Activated CD4-positive, CD25-positive, alpha-beta regulatory T cell treated with anti-CD3 and anti-CD28 coated beads, Interleukin-2, amount 50 U/mL, for 72 hours (primary cell): ENCODE measurements around the gene DSTYK.

Experiments
- DNase-seq: peaks from one replicate; pipeline ENCODE4 v3.0.0; 2021

The DSTYK gene, protein sequence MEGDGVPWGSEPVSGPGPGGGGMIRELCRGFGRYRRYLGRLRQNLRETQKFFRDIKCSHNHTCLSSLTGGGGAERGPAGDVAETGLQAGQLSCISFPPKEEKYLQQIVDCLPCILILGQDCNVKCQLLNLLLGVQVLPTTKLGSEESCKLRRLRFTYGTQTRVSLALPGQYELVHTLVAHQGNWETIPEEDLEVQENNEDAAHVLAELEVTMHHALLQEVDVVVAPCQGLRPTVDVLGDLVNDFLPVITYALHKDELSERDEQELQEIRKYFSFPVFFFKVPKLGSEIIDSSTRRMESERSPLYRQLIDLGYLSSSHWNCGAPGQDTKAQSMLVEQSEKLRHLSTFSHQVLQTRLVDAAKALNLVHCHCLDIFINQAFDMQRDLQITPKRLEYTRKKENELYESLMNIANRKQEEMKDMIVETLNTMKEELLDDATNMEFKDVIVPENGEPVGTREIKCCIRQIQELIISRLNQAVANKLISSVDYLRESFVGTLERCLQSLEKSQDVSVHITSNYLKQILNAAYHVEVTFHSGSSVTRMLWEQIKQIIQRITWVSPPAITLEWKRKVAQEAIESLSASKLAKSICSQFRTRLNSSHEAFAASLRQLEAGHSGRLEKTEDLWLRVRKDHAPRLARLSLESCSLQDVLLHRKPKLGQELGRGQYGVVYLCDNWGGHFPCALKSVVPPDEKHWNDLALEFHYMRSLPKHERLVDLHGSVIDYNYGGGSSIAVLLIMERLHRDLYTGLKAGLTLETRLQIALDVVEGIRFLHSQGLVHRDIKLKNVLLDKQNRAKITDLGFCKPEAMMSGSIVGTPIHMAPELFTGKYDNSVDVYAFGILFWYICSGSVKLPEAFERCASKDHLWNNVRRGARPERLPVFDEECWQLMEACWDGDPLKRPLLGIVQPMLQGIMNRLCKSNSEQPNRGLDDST

DNA sequence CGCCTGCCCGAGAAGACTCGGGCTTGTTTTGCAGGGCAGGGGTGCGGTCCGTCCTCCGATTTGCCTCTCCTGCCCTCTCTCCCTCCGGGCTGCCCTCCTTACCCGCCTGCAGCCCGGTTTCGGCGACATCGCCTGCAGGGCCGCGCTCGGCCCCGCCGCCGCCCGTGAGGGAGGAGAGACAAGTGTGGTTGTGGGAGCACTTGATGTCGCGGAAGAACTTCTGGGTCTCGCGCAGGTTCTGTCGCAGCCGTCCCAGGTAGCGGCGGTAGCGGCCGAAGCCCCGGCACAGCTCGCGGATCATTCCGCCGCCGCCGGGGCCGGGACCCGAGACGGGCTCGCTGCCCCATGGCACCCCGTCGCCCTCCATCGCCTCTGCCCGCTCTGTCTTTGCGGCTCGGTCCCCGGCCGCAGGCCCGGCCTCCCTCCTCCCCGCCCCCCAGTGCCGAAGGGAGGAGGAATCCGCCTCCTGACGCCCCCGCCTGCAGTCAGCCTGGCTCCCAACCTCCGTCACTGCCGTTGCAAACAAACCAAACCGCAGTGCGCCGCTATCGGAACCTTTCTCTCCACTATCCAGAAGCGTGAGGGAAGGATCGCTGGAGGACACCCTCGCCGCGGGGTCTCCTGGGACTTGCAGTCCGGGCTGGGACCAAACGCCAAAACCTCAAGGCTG, at the start of gene DSTYK:
TSS of gene DSTYK (minus strand) at position 534 of the 670 bp plus-strand sequence. CDS start at position 367, 167 bp downstream.
- DNase-seq: peak; percentile 77

- no peak for DNase-seq
These were observed 48.5 kb upstream of the DSTYK start for GRCh38 chr1:205259998-205260397.

GRCh38 chr1:205259324-205259832, 47.9 kb upstream of the DSTYK start:
- DNase-seq: no peak

- DNase-seq: no peak
These were observed 47.2 kb upstream of the DSTYK start for GRCh38 chr1:205258719-205259118.

GRCh38 chr1:205258261-205258691, 46.8 kb upstream of the DSTYK start:
- no peak for DNase-seq

GRCh38 chr1:205257735-205258134, 46.2 kb upstream of the DSTYK start:
- no peak for DNase-seq

DNA sequence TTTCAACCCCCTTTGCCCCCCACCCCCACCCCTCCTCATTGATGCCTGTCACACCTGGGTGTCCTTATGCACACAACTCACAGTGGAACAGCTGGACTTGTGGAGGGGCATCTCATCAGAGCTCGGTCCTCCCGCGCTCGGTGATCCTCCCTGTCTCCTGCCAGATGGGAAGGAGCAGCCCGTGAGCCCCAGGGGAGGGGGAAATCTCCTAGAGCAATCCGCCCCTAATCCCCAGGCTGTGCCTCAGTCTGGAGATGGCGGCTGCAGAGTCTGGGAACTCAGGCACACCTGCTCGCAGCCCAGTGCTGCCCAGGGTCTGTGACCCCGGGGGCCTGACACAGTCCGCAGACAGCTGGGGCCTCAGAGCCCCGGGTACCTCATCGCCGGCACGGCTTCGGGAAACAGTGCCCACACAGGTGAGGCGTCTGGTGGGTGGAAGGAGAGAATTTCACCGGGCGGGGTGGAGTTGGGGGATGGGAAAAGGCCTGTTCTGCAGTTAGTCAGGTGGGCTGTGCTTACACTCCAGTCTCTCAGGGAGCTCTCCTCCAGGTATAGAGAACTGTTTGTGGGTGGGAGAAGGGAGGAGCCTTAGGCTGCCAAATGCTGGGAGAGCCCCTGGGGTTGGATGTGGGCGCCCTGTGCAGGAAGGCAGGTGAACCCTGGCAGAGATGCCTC, 45.6 kb upstream of the DSTYK start:
- no peak for DNase-seq

- peak; percentile 86 for DNase-seq
These were observed 44.7 kb upstream of the DSTYK start for GRCh38 chr1:205255941-205256780.

DNA sequence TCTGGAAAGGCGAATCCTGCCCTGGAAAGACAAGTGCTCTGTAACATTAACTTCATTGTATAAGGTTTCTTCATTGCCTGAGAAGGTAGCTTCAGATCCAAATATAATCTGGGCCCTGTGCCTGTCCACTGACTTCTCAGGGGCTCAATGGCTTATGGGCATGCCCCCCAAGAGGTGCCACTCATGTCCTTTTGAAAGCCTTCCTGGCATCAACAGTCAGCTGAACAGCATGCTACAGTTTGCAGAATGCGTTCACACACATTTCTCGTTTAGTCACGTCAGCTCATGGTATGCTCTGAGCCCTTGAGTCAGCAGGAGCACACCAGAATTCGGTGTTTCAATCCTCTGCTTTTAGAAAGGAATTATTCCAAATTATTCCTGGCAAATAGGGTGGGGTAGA, 40.1 kb upstream of the DSTYK start:
- DNase-seq: no peak

GRCh38 chr1:205250699-205251098, 39.2 kb upstream of the DSTYK start:
- DNase-seq: no peak

- DNase-seq: no peak
These were observed 38.1 kb upstream of the DSTYK start for GRCh38 chr1:205249651-205250050.

DNA sequence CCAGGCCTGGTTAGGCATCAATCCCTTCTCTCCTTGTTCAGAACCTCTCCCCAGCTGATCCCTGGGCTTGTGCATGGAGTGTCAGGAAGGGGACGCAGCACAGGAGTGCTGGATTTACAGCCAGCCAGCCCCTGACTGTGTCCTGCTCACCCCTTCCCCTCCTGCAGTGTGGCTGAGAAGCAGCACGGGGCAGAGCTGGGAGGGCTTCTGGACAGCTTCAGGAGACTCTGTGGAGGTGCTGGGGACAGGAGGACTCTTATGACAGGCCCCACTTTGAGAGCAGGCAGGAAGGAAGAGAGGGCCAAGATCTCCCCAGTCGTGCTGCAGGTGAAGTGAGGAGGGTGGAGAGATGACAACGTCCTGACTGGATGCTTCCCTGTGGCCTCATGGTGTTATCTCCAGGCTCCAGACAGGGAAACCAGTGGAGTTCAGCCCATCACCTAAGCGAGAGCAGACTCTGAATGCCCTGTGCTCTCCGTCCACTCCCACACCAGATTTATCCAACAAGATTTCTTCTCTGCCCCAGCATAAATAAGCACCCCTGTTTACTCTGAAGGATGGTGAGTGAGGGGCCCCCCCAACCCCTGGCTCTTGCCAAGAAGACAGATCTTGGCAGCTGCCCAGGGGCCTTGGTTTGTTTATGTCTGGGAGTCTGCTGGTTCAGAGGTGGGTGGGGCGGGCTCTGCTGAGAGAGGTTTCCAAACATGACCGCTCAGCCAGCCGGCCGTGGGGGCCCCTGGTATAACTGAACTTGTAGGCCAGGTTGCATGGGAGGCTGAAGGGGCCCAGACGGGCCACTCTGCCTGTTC, 37.5 kb upstream of the DSTYK start:
- DNase-seq: no peak

DNA sequence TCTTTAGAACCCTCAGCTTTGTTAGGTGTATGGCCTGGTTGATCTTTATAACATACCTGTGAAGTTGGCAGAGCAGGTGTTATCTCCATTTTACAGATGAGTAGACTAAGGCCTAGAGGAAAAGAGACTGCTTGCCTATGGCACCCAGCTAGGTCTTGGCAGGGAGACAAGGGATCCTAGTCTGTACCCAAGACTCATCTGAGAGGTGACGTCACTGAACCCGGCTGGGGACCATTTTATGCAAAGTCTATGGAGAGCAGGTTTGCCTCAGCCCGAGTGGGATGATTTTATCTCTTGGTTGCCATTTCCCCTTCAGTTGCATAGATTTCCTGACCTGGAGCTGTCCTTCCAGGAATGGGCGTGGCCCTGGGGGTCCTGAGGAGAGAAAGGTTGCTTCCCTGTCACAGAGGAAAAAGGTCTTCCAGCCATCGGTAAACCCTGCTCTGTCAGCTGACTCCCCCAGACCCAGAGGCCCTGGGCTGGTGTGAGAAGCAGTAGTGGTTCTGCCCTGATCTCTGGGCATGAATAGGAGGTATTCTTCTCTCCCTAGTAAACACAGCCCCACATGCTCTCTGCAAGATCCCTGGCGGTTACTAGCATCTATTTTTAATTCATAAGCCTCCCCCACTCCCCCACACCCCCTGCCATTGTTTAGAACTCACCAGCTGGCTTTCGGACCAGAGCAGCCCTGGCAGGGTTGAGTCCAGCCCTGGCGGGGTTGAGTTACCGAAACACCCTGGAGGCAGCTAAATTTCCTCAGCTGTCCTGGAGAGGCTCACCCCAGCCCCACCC, 35.8 kb upstream of the DSTYK start:
- no peak for DNase-seq

- no peak for DNase-seq
These were observed 35.0 kb upstream of the DSTYK start for GRCh38 chr1:205246351-205247119.

DNA sequence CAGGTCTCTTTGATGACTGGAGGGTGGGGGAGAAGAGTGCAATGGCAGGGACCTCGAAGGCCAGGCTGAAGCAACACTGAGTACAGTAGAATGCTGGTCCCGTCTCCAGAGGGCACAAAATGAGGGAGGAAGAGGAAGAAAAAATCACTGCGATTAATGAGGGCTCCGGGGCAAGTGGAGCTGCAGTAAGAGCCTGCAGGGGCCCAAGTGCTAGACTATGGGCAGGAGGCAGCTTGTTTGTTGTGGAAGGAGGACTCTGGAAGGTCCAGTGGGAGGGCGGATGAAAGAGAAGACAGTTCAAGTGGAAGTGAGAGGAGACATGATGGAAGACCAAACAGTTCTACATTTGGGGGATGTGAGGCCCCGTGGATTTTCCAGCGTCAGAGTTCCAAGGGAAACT, 33.6 kb upstream of the DSTYK start:
- no peak for DNase-seq

GRCh38 chr1:205244384-205244783, 32.9 kb upstream of the DSTYK start:
- no peak for DNase-seq

- DNase-seq: no peak
These were observed 32.1 kb upstream of the DSTYK start for GRCh38 chr1:205243350-205244191.
